ENCODE measurements around the gene CHD5.

The CHD5 gene

DNA sequence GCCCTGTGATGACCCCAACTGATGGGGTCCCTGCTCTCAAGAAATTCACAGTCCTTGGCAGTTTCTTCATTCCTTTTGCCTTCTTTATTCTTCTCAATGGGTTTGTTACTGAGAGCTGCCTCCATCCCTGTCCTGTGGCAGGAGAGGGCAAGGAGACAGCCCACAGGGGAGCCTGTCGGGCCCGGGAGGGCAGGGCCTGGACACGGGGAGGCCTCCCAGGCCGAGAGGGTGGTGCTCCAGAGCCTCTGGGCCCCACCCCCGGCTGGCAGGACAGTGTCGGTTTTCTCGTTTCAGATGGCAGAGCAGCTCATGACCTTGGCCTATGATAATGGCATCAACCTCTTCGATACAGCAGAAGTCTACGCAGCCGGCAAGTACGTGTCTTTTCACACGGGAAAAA lies 98.2 kb downstream of the CHD5 start:
- TF ChIP-seq, protein P1, sequence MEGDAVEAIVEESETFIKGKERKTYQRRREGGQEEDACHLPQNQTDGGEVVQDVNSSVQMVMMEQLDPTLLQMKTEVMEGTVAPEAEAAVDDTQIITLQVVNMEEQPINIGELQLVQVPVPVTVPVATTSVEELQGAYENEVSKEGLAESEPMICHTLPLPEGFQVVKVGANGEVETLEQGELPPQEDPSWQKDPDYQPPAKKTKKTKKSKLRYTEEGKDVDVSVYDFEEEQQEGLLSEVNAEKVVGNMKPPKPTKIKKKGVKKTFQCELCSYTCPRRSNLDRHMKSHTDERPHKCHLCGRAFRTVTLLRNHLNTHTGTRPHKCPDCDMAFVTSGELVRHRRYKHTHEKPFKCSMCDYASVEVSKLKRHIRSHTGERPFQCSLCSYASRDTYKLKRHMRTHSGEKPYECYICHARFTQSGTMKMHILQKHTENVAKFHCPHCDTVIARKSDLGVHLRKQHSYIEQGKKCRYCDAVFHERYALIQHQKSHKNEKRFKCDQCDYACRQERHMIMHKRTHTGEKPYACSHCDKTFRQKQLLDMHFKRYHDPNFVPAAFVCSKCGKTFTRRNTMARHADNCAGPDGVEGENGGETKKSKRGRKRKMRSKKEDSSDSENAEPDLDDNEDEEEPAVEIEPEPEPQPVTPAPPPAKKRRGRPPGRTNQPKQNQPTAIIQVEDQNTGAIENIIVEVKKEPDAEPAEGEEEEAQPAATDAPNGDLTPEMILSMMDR (IDR thresholded peaks at IDR 0.05), result no peak

DNA sequence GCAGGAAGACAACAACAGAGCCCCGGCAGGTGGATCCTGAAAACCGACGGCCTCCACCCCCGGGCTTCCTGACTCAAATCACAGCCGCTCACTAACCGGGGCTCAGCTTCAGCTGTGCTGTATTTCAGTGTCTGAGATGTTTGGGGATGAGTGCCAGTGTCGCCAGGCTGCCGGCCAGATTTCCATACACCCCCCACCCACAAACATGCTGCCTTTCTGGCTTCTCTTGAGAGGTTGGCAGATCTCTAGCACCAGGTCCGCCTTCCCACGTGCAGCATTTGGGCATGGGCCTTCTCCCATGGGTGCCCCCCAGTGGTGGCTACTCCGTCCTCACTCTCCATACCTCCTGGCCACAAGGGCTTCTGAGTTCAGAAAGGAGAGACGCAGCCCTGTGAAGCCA lies 99.7 kb downstream of the CHD5 start:
- TF ChIP-seq, protein P1 (IDR thresholded peaks at IDR 0.05), result peak; percentile 40; the same call in 1 of the 2 replicates

DNA sequence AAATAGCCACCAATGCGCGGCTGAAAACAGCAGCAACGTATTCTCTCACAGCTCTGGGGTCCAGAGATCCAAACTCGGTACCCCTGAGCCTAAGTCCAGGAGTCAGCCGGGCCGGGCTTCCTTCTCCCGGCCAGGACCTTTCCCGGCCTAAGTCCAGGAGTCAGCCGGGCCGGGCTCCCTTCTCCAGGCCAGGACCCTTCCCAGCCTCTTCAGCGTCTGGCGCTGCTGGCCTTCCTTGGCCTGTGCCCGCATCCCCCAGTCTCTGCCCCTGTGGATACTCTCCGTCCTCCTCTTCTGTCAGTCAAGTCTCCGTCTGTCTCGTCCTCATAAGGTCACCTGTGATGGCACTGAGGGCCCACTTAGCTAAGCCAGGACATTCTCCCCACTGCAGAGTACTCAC lies 102.2 kb downstream of the CHD5 start:
- TF ChIP-seq, protein P1 (IDR thresholded peaks at IDR 0.05), result no peak

DNA sequence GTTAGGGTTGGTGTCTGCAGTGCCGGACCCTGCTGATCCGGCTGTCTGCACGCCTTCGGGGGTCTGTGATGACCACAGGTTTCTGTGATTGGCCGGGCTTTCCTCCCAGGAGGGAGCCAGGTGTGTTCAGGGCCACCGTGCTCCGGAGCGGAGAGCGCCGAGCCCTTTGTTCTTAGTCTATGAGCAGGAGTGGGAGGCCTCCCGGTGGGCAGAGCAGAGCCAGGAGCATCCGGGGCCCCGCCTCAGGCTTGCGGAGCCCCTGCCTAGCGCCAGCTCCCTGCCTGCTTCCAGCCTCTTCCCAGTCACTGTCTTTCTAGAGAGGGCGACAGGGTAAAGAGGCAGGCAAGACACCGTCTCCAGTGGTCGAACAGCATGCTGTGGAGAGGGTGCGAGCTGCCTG lies 102.6 kb downstream of the CHD5 start:
- TF ChIP-seq, protein P1 (IDR thresholded peaks at IDR 0.05), result no peak

DNA sequence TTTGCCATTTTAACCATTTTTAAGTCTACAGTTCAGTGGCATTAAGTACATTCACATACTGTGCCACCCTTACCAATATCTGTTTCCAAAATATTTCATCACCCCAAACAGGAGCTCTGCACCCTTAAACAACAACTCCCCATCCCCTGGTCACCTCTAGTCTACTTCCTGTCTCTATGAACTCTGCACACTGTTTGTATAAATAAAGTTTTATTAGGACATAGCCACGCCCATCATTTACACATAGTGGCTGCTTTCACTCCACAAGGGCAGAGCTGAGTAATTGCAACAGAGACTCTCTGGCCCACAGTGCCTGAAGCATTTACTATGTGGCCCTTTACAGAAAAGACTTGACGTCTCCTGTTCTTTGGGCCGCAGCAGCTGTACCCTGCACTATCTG lies 104.4 kb downstream of the CHD5 start:
- TF ChIP-seq, protein P1 (IDR thresholded peaks at IDR 0.05), result no peak

DNA sequence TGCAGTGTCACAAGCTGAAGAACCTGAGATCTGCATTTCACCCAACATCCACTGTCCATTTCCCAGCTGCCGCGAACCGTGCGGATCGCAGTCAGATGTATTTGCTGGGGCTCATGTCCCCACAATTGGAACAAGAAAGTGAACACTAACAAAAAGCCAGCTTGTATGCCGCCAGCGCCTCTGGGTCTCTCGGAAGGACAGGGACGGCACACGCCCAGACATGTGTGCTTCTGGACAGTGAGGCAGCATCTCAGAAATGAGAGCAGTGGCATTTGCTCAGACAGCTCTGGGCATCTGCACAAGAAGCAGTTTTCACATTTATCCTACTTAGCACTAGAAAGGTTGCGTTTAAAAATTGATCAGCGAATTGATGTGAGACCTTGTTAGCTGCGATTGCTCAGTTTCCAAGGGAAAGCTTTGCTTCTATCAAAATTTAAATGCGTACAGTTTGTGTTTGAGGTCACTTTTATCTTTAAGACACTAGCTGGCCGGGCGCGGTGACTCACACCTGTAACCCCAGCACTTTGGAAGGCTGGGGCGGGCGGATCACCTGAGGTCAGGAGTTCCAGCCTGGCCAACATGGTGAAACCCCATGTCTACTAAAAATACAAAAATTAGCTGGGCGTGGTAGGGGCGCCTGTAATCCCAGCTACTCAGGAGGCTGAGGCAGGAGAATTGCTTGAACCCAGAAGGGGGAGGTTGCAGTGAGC lies 105.8 kb downstream of the CHD5 start:
- TF ChIP-seq, protein P1 (IDR thresholded peaks at IDR 0.05), result no peak

DNA sequence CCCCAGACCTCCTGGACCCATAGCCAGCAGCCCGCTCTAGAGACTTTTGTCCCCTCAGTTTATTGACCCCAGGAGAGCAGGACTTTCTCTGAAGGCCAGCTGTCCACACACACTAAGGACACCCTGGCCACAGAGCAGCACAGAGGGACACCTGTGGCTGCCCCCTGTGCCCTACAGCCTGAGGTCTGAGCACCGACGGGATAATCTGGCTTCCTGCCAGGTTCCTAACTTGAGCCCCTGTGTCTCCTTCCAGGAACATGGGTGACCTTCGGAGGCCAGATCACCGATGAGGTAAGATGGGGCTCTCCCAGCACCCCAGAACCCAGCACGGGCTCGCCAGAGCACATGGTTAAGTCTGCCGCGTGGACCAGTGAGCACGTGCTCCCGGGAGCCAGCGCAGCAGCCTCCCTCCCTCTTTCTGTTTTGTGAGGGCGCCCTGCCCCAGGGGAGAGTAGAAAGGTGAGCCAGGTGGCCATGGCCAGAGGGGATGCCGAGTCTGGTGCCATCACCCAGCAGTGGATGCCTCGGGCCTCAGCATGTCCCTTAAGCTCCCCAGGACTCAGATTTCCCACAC lies 106.6 kb downstream of the CHD5 start:
- TF ChIP-seq, protein P1 (IDR thresholded peaks at IDR 0.05), result no peak

Measured in LNCAP (cell line).